HG03575 (cell line): ENCODE results near the gene PRKCE.

Source experiments
- ATAC-seq: cut with Tn5 transposase; IDR thresholded peaks from one replicate; pipeline ENCODE4 v1.9.1; 2021; ENCODE audit not compliant: unreplicated experiment, insufficient number of reproducible peaks, low FRiP score; ENCODE audit errors: extremely low read depth

Gene PRKCE

GRCh38 chr2:45763797-45764196 lies 112.3 kb downstream of the PRKCE start:
- ATAC-seq = no peak

- ATAC-seq = no peak
Observed at GRCh38 chr2:45765007-45765727, 113.7 kb downstream of the PRKCE start.

GRCh38 chr2:45765728-45766254 lies 114.3 kb downstream of the PRKCE start:
- ATAC-seq = no peak

GRCh38 chr2:45768208-45768607 lies 116.7 kb downstream of the PRKCE start:
- ATAC-seq = no peak

- ATAC-seq = no peak
Observed at GRCh38 chr2:45769056-45769455, 117.6 kb downstream of the PRKCE start.

GRCh38 chr2:45769854-45770576 lies 118.5 kb downstream of the PRKCE start:
- ATAC-seq = no peak

GRCh38 chr2:45770811-45771210 lies 119.3 kb downstream of the PRKCE start:
- ATAC-seq = no peak

GRCh38 chr2:45771261-45771660 lies 119.8 kb downstream of the PRKCE start:
- no peak for ATAC-seq

- no peak for ATAC-seq
Observed at GRCh38 chr2:45772038-45772437, 120.6 kb downstream of the PRKCE start.

GRCh38 chr2:45773909-45774308 lies 122.4 kb downstream of the PRKCE start:
- no peak for ATAC-seq

- no peak for ATAC-seq
Observed at GRCh38 chr2:45774688-45775244, 123.3 kb downstream of the PRKCE start.

GRCh38 chr2:45776160-45776955 lies 124.9 kb downstream of the PRKCE start:
- no peak for ATAC-seq

GRCh38 chr2:45777996-45778719 lies 126.7 kb downstream of the PRKCE start:
- ATAC-seq = no peak

- ATAC-seq = no peak
Observed at GRCh38 chr2:45778720-45779171, 127.3 kb downstream of the PRKCE start.

- ATAC-seq = no peak
Observed at GRCh38 chr2:45780541-45781463, 129.3 kb downstream of the PRKCE start.

- no peak for ATAC-seq
Observed at GRCh38 chr2:45781464-45781811, 130.0 kb downstream of the PRKCE start.

- ATAC-seq = no peak
Observed at GRCh38 chr2:45782436-45782835, 131.0 kb downstream of the PRKCE start.

GRCh38 chr2:45782986-45783385 lies 131.5 kb downstream of the PRKCE start:
- ATAC-seq = no peak
